HG03064 (cell line): ENCODE data around the gene NME2.
"Not testable (repeated sequence)": the region's sequence is repeated elsewhere in the genome, so short reads cannot be mapped to it uniquely, and the experiment has no call there.

Experiments used
- ATAC-seq: cut with Tn5 transposase; IDR thresholded peaks from one replicate; pipeline ENCODE4 v1.9.1; 2021; ENCODE audit warnings: low read depth; ENCODE audit not compliant: unreplicated experiment

The NME2 gene

DNA sequence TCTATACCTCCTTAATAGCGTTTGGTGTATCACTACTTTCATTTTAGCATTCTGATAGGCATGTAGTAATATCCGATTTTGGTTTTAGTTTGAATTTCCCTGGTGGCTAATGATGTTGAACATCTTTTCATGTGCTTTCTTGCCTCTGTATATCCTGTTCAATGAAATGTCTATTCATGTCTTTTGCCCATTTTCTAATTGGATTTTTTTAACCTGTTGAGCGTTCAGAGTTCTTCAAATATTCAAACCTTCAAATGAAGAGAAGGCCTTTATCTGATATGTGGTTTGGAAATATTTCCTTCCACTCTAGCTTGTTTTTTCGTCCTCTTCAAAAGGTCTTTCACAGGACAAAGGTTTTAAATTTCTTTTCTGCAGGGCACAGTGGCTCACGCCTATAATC, 15.3 kb upstream of the NME2 start:
- ATAC-seq = no peak

DNA sequence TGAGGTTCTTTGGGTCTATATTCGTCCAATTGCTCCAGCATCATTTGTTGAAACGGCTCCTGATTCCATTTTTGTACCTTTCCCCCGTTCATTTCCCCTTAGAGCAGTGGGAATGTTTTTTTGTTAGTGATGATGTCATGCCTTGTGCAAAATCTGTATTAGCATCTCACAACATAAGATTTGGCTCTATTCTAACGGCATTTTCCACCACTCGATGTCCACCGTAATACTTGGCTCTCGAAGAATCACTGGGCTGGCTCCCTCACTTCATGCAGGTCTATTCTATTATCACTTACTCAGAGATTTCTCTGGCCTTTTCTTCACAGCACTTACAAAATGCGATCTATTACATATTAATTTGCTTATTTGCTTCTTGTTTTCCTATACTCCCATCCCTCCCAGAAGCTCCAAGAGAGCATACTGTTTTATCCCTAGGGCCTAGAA, 13.4 kb upstream of the NME2 start:
- no peak for ATAC-seq

DNA sequence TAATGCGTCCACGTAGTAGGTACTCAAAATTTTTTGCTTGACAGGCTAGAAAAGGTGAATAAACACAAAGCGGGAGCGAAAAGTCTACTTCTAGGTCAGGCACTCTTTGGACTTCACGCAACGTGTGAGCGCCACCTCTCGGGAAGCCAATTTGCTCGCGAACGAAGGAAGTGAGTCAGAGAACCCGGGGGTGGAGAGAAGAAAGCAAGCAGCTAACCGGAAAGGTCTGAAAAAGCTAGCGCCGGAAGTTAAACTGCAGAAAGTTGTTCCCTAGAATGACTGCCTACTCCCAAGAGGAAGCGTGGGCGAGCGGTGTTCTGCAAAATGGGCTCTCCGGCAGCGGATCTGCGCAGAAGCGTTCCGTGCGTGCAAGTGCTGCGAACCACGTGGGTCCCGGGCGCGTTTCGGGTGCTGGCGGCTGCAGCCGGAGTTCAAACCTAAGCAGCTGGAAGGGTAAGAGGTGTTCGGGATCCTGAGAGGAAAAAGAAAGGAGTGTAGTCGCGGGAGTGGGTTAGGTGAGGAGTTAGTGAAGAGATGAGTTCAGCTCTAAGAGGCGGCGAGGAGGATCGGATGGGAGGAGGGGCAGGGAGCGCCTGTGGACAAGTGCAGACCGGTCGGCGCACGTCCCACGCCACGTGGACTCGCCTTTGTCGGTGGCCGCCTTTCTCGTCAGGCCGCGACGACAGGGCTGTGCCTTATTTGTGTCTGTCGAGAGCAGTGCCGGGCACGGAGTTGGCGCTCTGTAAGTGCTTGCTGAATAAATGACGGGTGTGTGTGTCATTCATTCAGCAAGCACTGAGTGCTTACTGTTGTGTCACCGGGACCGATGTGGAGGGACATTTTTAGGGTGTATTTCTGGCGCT, 12.8 kb upstream of the NME2 start, which contains the start of gene NME1:
NME1 (plus strand) TSS at position 350 of the 863 bp plus-strand sequence. CDS start 2,096 bp downstream, outside the sequence.
- peak; percentile 87 for ATAC-seq

DNA sequence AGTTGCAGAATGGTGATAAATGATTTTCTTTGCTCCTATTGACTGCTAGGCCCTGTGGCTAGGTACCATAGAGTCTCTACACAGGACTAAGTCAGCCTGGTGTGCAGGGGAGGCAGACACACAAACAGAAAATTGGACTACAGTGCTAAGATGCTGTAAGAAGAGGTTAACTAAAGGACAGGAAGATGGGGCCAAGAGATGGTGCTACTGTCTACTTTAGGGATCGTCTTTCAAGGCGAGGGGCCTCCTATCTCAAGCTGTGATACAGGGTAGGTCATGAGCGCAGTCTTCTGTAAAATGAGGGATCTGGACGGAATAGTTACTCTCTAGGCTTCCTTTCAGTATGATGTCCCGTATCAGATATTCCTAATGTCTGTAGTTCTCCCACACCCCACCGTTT, 12.0 kb upstream of the NME2 start:
- no peak for ATAC-seq

DNA sequence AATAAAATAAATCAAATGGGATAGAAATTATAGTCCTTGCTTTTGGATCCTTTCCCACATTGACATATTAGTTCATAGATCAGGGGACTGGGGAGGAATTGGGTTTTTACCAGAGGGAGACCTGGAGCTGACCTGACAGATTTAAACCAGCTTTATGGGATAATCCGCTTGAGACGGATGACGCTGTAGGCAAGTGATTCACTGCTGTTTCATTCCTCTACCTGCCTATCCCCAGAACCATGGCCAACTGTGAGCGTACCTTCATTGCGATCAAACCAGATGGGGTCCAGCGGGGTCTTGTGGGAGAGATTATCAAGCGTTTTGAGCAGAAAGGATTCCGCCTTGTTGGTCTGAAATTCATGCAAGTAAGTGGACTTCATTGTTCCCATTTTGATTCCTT, 10.8 kb upstream of the NME2 start:
- ATAC-seq = no peak

DNA sequence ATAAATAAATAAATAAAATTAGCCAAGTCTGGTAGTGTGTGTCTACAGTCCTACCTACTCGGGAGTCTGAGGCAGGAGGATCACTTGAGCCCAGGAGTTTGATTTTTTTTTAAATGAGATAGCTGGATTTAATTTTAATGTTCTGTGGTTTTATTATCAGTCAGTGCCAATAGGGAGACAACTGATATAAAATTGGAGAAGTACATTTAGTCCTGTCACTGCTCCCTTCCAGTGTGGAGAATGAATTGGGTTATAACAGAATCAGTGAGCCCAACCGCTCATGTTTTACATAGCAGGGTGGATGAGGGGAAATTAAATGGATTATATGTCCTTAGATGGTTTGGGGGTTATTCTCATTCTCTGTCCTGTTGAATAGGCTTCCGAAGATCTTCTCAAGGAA, 6.6 kb upstream of the NME2 start:
- ATAC-seq = no peak

DNA sequence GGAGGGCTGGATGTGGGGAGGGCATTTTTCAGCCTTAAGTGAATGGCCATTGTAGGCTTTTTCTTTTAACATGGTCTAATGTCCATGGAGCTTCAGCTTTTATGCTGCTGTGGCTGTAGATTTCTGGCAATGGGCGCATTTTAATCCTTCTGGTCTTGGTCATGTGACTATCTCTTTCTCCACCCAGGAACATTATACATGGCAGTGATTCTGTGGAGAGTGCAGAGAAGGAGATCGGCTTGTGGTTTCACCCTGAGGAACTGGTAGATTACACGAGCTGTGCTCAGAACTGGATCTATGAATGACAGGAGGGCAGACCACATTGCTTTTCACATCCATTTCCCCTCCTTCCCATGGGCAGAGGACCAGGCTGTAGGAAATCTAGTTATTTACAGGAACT, 4.7 kb upstream of the NME2 start:
- no peak for ATAC-seq

DNA sequence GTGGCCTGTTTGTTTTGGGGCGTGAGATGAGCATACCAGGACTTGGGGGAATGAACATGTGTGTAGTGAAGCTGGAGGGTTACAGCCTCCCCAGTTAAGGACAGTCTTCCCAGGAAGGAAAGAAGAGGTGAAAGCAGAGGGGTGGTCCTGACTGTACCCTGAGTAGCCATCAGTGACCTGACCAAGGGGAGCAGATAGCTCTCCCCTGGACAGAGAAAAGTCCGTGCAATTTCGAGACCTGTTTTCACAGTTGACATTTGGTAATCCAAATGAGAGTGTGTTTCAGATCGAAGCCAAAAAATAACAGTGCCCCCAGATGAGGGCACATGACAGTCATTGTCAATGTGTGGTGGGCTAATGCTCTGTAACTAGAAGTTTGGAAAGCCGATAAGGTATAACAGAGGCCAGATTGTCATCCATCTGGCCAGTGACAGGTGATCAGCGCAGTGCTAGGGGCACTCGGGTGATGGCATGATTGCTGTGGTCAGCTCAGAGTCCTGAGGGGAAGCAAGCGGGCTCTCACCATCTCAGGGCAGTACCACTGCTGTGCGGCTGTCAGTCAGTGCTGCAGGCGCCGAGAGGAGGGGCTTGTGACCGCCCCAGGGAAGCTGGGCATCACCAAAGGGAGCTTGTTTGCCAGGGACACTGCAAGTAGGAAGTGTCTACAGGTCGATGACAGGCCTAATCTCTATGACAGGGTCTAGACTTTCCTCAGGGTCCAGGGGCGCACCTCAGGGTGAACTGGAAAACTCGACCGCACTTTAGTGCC, 1.1 kb upstream of the NME2 start:
- no peak for ATAC-seq

DNA sequence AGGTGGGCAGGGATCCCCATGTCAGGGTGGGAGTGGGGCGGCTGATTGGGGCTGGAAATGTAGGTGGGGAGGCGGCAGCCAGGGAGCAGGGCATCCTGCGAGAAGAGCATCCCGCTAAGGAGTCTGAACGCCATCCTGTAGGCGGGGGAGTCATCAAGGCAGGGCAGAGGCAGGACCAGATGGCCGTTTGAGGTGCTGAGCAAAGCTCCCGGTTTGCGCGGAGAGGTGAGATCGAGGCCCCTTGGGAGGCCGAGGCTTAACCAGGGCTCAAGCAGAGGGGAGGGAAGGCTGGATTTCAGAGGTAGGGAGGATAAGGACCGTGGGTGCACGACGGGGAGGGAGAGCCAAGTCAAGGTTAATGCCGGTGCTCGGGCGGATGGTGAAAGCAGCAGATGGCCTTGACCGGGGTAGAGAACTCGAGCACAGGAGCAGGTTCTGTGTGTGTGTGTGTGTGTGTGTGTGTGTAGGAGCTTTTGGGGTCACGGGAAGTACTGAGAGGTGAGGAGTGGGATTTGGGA, 472 bp upstream of the NME2 start:
- no peak for ATAC-seq

DNA sequence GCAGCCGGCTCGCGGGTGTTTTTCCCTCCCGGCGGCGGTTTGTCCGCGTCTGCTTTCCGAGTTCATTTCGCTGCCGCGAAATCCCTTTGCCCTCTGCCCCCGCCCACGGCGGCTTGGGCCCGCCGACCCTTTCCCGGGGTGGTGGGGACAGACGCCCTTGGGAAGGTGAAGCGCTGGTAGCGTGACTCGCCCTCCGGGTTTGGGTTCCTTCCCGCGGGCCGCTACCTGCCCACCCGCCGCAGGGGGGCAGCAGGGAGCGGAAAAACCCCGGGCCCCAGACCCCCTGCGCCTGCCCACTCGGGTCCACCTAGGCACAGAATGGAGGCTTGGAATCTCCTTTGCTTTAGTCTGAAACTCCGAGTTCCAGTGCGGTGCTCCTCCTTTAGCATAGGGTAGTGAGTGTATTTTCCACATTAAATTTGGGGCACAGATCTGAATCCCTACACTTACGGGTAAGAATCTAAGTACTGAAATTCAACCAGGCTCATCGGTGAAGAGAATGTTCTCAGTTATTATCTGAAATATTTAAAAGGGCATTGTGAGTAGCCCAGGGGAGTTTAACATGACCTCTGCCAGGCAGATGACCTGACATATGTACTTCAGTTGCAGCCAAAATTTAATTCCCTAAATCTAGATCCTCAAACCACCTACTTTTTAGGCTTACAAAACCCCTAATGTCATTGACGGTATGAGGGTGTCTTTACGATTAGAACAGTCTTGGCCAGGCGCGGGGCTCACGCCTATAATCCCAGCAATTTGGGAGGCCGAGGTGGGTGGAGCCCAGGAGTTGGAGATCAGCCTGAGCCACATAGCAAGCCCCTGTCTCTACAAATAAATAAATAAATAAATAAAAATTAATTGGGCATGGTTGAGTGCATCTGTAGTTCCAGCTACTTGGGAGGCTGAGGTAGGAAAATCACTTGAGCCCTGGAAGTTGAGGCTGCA, 1.0 kb downstream of the NME2 start:
- ATAC-seq = peak; percentile 36

DNA sequence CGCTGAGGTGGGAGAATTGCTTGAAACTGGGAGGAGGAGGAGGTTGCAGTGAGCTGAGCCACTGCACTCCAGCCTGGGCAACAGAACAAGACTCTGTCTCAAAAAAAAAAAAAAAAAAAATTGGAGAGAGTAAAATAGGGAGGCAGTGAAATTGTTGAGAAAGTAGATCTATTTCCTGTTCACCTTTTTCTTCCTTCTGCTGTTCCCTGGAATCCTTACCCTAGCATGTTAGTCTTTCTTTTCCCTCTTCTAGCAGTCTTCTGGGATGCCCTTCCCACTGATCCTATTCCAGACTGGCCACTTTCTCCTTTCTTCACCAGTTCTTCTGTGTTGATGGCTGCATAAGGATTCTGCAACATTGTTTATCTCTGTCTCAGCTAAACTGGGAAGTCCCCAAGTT, 3.1 kb downstream of the NME2 start:
- ATAC-seq = no peak

DNA sequence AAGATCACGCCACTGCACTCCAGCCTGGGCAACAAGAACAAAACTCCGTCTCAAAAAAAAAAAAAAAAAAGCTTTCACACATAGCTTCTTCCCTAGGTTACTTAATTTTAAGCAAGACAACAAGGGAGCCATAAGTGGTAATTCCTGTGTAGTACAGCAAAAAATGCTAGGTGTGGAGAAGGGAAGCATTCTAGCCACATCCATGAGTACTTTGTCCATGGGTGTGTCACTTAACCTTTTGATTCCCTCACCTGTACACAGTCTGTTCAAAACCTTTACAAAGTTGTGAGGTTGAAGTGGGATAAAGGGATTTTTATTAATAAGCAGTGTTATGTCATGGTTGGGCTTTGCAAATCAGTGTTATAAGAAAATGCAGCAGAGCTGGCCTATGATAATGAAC, 4.5 kb downstream of the NME2 start:
- ATAC-seq = no peak

DNA sequence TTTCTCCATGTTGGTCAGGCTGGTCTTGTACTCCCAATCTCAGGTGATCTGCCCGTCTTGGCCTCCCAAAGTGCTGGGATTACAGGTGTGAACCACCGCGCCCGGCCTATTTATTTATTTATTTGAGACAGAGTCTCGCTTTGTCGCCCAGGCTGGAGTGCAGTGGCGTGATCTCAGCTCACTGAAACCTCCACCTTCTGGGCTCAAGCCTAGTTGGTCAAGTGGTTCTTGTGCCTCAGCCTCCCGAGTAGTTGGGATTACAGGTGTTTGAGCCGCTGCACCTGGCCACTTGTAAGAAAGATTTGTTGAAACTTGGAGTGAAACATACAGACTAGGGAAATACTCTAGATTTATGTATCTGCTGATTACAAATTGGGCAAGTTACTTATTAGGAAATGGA, 5.8 kb downstream of the NME2 start:
- not testable (repeated sequence) for ATAC-seq

DNA sequence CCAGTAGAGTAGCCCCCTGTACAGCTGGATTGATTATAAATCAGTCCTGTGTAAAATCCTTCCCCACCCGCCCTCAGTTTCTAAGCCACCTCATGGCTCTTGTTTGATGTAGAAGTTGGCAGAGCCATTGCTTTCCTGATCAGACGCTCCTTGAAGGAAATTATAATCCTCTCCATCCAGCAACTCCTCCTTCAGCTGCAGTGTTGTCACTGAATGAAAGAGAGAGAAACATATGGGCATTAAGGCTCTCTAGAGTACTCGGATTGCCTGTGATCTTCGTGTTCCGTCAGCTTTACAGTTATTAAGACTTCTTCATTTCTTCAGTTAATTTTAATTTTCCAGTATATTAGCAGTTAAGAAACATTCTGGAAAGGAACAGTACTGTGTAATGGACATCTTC, 14.3 kb downstream of the NME2 start:
- ATAC-seq = no peak

DNA sequence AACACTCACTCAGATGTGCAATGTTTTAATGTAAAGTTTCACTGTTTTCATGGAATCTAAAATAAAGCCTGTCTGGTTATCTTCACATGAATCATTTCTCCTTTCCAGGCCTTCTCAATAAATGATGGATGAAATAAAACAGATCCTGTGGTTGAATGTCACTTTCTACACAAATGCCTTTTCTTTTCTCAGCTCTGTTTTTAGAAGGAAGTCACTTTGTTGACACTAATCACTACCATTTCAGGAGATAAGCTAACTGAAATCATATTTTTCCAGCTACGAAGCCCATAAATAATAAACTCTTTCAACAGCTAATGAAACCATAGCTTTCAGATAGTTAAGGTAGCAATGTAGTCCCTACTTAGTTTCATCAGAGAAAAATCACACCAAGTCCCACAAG, 17.9 kb downstream of the NME2 start:
- ATAC-seq = no peak

DNA sequence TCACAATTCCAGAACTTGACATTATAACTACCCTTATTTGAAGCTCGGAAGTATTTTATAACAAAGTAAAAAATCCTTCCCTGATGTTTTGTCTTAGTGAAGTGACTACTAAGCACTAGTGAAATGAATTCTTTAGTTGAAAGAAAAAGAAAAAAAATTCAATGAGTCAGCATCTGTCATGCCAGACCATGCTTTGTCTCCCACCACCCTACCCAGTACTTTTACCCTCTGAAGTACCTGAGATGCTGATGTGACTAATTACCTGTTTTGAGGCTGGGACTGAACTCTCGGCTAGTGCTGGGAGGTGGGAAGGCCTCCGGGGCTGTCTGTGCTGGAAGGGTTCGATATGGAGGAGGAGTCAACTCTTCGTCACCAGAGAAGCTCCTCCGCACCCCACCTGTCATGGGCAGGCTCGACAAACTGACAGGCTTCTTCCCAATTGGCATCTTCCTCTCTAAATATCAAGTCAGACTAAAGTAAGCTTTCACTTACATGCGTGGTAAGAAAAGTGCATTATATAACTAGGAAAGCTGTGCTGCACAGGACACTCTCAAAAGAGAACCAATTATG, 19.6 kb downstream of the NME2 start:
- ATAC-seq = no peak

DNA sequence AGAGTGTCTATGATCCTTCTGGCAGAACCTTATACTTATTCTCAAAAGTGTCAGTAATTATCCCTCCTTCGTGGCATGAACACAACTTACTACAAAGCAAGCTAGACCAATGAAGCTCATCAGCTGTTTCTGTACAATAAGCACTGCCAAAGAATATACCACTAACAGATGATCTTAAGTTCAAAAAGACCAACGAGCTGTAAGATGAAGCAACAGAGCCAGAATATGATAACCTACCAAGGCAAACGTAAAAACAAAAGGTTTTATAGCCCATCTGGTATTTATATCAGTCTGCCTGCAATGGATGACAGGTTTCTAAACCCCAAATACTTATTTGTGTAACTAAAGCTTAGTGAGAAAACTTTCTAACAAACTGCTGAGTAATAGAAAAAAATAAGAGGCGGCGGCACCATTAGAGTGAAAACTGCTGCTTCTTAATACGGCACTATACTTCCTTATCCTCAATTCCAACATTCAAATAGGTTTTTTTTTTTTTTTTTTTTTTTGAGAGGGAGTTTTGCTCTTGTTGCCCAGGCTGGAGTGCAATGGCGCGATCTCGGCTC, 22.1 kb downstream of the NME2 start:
- ATAC-seq = no peak

DNA sequence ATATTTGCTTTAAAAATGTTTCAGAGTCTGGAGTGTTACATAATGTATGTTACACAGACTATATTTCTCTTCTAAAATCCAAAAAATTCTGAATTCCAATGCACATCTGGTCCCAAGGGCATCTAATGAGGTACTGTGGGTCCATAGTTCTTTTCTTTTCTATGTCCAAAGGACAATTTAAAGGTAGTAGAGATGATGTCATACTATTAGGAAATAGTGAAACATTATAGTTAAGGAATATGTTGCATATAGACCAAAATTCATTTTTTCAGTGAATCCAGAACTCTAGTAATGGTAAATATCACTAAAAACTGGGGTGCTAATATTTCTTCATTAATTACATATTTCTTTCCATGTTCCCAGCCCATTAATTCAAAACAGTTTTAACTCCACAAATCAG, 23.0 kb downstream of the NME2 start:
- no peak for ATAC-seq

DNA sequence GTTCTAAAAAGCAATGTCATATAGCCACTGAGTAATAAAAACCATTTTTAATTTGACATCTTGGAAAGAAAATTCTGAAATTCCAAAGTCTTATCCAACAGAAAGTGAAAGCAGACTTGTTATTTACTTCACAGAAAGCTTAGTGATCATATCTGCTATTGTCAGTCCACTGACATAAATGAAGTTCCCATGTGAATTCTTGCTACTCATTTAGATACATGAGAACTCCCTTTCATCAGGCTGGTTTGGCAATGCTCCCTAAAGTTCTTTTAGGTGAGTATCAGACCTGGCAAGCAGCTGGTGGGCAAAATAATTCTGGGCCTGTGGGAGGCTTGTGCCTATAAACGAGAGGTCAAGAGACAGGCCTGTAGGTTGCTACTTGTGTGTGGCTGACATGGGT, 23.4 kb downstream of the NME2 start:
- no peak for ATAC-seq

DNA sequence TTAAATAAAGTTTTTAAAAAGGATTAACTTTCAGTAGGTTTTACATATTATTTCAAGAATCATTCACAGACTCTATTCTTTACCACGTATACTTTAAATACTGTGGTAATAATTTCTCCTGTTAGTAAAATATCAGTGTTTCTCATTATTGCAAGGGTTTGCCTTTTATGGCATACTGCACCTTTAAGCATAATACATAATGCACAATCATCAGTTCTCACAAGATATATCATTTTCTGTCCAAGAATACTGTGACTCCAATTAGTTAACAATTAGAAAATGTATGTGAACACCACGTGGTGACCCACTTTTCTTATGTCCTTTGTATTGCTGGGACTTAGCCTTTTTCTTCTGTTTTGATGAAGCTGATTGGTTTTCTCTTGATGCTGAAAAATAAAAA, 25.7 kb downstream of the NME2 start:
- no peak for ATAC-seq
